Esophagus squamous epithelium (tissue), 4 donors: ENCODE results near the gene AMHR2.

Experiments
- POLR2A ChIP-seq, 4 donors: fragments of 450-650 bp; IDR thresholded peaks; one replicate each; pipeline ENCODE4 v1.6.1; 2017; ENCODE audit warnings: antibody characterized with exemption in 4 of 4, mild to moderate bottlenecking in 4 of 4, moderate library complexity in 3 of 4
- TF ChIP-seq, protein P1 (sequence below), 6 experiments: fragments of 450-650 bp in 4 of 6; fragments of 200-600 bp in 2 of 6; sonication (generic) in 2 of 6; IDR thresholded peaks; one replicate each; pipeline ENCODE4 v1.5.1; 2016 to 2019; ENCODE audit warnings: antibody characterized with exemption in 6 of 6, mild to moderate bottlenecking in 4 of 6, moderate library complexity in 4 of 6

DNA sequence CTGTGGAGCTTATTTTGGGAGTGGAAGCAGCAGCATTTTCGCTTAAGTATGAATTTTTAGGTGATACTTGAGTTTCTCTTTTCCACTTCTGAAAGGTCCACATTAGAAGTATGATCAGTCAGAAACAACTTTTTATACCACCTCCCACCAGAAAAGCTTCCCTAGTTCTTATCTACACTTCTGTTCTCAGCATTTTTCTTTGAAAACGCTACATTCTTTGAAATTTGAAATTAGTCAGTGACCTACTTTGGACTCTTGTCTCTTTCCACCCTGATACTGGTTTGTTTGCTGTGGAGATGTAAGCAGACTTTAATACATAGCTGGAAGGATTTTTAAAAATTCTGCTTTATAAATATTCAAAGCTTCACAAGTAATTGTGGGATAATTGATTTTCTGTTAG lies 50.4 kb downstream of the AMHR2 start:
- TF ChIP-seq, protein P1, sequence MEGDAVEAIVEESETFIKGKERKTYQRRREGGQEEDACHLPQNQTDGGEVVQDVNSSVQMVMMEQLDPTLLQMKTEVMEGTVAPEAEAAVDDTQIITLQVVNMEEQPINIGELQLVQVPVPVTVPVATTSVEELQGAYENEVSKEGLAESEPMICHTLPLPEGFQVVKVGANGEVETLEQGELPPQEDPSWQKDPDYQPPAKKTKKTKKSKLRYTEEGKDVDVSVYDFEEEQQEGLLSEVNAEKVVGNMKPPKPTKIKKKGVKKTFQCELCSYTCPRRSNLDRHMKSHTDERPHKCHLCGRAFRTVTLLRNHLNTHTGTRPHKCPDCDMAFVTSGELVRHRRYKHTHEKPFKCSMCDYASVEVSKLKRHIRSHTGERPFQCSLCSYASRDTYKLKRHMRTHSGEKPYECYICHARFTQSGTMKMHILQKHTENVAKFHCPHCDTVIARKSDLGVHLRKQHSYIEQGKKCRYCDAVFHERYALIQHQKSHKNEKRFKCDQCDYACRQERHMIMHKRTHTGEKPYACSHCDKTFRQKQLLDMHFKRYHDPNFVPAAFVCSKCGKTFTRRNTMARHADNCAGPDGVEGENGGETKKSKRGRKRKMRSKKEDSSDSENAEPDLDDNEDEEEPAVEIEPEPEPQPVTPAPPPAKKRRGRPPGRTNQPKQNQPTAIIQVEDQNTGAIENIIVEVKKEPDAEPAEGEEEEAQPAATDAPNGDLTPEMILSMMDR (IDR thresholded peaks at IDR 0.05): no peak
- no peak for TF ChIP-seq POLR2A (IDR thresholded peaks at IDR 0.05)
